Measurements from ENCODE around the gene ERGIC2.

Gene ERGIC2

DNA sequence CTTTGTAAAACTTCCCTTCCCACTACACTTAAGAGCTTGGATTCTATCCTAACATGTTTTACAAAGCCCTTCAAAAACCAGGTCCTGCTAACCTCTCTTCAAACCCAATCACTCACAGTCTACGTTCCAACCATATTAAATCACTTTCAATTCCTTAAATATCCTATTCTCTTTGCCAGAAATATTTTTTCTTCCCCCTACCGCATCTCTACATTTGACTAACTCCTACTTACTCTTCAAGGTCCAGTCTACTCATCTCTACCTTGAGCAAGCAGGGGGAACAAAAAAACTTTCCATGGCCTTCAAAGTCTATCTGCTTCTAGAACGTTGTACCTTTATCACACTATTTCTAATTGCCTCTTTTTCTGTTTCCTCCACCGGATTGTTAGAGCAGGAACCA lies 6.1 kb downstream of the ERGIC2 start:
- DNase-seq (ENCODE audit: low read depth in 2 of 2), result no peak

DNA sequence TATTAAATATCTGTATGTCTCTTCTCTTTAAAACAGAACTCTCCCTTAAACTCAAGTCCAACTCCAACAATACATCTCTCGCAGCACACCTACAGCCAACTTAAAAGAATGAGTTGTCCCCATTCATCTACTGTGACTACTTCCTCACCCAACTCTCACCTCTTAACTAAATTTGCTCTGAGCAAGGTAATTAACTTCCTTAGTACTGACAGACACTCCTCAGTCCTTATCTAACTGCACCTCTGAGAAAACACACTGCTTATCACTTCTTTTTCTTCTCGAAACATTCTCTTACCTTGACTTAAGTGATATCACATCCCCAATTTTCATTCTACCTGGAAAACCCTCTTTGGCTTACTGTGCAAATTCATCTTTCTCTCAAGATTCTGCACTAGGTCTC lies 7.0 kb downstream of the ERGIC2 start:
- DNase-seq (ENCODE audit: low read depth in 2 of 2), result no peak

GRCh38 chr12:29365091-29365490 lies 15.9 kb downstream of the ERGIC2 start:
- no peak for DNase-seq (ENCODE audit: low read depth in 2 of 2)

DNA sequence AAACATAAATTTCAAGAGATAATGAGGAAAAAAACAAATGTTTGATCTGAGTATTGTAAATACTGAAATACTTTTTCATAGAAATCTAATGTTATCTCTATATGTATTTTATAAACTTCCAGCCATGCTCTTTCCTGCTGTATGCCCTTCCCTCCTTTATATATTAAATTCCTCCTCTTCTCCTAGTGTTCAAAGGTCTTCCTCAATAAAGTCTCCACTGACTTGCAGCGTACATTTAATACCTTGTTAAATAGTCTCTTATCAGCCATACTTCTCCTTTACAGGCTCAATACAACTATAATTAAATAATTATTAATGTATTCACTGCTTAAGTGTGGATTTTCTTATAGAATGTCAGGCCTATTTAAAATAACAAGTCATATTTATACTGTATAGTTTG lies 26.0 kb downstream of the ERGIC2 start:
- DNase-seq (ENCODE audit: low read depth in 2 of 2), result no peak

DNA sequence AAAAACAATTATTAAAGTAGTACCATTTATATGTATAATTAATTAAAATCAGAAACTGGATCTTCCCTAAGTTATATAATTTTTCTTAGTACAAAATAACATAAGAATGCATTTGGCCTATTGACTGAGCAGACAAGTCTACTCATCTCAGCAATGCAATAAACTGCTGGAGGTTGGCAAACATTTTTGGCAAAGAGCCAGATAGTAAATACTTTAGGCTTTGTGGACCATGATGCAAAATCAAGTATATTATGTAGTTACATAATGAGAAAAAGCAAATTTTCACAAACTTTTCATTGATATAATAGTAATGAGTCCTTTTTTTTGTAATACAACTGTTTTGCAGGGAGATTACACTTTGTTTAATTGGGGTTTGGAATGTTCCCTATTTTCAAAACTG lies 30.9 kb downstream of the ERGIC2 start:
- DNase-seq (ENCODE audit: low read depth in 2 of 2), result no peak

GRCh38 chr12:29346769-29347421 lies 34.1 kb downstream of the ERGIC2 start:
- DNase-seq (ENCODE audit: low read depth in 2 of 2), result no peak

- no peak for DNase-seq (ENCODE audit: low read depth in 2 of 2)
Measured at GRCh38 chr12:29343022-29343799, 37.8 kb downstream of the ERGIC2 start.

GRCh38 chr12:29337325-29337724 lies 43.6 kb downstream of the ERGIC2 start:
- no peak for DNase-seq (ENCODE audit: low read depth in 2 of 2)

DNA sequence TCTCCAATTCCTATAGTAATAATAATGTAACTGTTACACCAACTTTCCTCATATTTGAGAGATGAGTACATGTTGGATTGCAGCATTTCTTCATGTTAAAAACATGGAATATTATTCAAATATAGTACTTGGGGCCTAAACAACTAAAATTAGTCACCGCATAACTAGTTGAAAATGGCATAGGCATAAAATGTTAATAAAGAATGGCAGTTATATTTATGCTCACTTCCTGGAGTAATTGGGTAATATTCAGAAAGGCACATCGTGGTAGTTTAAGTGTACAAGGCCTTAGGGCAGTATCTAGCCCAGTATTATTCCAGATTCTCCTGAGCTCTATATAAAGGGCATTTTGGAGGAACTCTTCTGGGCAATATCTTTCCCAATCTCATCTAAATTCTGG lies 46.0 kb downstream of the ERGIC2 start:
- no peak for DNase-seq (ENCODE audit: low read depth in 2 of 2)

- no peak for DNase-seq (ENCODE audit: low read depth in 2 of 2)
Measured at GRCh38 chr12:29333178-29333577, 47.8 kb downstream of the ERGIC2 start.

DNA sequence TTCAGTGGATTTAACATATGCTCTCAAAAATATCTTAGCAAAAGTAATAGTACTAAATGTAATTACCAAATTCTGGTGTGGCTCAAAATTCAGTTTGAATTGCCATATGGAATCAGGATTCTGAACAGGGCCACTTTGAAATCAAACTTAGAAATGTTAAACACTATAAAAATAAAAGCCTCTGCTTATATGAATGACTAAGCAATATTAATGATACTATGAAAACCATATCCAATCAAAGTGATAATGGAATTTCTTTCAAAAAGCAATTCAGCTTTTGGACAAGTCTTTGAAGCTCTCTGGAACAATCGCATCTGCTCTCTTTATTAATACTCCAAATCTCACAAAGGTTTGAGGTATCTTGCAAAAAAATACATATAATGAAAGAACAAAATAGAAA lies 51.6 kb downstream of the ERGIC2 start:
- DNase-seq (ENCODE audit: low read depth in 2 of 2), result no peak

DNA sequence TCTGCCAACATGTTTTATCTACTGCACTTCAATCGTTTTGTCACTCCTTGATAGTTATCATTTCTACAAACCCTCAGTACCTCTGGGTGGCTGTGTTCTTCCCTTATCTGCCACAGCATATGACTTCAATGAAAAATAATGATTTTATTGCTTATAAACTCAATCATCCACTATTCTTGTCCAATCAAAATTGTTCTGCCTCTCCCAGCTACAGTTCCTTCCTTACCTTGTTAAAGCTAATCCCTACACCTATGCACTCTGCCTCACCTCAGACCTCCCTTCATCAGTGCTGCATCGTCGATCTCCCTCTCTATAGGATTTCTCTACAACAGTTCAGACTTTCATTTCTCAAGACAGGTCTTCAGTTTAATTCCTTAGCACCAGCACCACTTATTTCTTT lies 58.8 kb downstream of the ERGIC2 start:
- DNase-seq (ENCODE audit: low read depth in 2 of 2), result no peak

DNA sequence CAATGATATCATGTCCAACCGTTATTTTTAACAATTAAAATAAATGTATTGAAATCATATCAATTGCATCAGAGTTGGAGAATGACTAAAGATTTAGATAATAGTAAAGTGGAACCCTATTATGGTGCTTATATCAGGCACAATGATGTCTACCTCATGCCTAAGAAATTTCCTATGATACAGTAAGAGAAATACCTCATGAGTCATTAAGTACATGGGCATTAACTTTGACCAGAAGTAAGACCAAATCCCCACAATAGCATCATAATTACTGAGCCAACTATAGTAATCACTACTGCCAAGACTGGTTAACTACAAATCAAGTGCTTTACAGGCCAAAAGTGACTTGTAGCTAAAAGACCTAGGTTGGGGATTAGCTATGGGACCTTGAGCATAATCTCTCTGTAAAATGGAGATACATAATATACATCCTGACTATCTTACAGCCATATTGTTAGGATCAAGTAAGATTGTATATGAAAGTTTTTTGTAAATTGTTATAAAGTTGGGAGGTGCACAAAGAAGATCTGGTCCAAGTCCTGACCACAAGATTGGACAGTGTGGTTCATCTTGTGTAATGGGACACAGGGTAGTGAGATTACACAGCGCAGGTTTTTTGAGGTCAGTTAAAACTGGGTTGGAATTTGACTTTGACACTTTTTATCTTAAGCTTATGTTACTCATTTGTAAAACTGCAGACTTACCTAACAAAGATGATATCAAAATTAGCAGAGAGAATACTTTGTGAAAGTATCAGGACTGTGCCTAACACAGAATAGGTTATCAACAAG lies 60.5 kb downstream of the ERGIC2 start:
- no peak for DNase-seq (ENCODE audit: low read depth in 2 of 2)

GRCh38 chr12:29317556-29318363 lies 63.2 kb downstream of the ERGIC2 start:
- DNase-seq (ENCODE audit: low read depth in 2 of 2), result peak in 1 of 2 donors; percentile 20

DNA sequence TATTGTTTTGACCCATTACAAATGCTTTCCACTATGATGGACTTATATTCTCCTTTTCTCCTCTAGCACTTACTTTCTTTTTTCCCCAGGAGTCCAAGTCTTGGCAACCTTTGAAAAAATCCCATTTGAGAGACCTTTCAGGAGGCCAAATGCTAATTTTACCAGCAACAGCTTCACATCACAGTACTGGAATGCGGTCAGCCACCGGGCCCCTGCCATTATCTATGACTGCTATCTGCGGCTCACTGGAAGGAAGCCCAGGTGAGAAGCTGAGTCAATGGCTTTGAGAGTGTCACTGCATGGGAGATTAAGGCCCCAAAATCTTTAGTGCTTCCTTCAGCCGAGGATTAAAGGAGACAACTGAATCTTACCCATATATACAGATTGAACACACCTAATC lies 64.2 kb downstream of the ERGIC2 start:
- no peak for DNase-seq (ENCODE audit: low read depth in 2 of 2)

- no peak for DNase-seq (ENCODE audit: low read depth in 2 of 2)
Measured at GRCh38 chr12:29314416-29314815, 66.6 kb downstream of the ERGIC2 start.

GRCh38 chr12:29310899-29311298 lies 70.1 kb downstream of the ERGIC2 start:
- no peak for DNase-seq (ENCODE audit: low read depth in 2 of 2)

DNA sequence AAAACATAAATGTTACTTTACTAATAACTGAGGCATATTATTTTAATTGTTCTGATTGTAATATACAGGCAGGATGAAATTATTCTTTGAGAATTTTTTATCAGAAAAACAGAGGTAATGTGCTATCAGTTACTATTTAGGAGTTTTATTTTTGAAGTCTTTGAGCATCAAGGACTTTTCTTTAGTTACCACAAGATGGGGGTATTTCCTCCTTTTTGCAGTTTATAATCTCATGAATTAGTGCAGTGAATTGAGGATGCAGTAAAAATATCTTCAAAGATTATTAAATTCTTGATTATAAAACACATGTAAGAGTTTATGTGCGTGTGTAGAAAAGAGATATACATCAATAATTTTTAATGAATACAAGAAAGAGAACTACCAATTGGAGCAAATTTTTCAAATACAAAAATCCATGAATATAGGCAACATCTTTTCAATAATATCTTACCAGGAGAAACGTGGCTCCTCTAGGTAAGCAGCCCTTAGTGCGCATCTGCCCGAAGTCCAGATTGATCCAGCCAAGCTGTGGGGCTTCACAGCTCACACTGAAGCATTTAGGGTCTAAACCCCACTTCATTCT lies 71.6 kb downstream of the ERGIC2 start:
- no peak for DNase-seq (ENCODE audit: low read depth in 2 of 2)

DNA sequence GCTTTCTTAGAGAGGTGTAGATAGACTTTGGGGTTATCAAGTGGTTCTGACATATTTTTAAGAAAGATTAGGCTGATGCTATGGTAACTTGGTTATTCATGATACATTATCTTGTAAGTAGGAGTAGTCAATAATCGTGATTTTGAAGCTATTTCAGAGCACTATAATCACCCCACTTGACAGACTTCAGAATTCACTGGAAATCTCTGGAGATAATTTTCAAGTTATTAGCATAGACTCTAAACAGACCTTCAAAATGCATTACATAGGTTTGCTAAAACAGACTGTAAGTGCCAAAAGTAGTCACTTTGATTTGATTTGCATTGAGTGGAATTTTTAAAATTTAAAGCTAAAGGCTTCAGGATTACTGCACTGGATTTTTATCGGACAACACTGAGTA lies 74.3 kb downstream of the ERGIC2 start:
- DNase-seq (ENCODE audit: low read depth in 2 of 2), result no peak

DNA sequence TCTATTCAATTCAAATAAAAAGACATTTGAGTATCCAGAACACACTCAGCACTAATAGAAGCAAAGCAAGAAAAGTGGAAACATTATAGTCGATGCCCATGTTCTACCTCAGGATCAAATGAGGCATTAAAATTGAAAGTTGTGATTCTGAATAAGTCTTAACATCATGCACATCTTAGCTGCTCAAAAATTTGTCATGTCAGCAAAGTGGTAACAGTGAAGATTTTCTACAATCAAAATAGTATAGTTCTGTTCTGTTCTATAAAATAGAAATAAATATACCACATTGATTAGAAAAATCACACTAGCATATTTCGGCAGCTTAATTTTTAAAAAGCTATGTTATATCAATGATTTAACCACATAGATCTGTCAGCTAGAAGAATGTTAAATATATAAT lies 74.7 kb downstream of the ERGIC2 start:
- no peak for DNase-seq (ENCODE audit: low read depth in 2 of 2)

GRCh38 chr12:29304388-29304787 lies 76.6 kb downstream of the ERGIC2 start:
- no peak for DNase-seq (ENCODE audit: low read depth in 2 of 2)

- no peak for DNase-seq (ENCODE audit: low read depth in 2 of 2)
Measured at GRCh38 chr12:29301114-29301513, 79.9 kb downstream of the ERGIC2 start.
